GM21515 (cell line): ENCODE measurements around the gene FKBP1C.

Experiments used
- ATAC-seq: cut with Tn5 transposase; IDR thresholded peaks from one replicate; pipeline ENCODE4 v1.9.1; 2021; ENCODE audit not compliant: unreplicated experiment

Gene FKBP1C

GRCh38 chr6:63261820-63262219 is 50.6 kb downstream of the FKBP1C start:
- ATAC-seq: peak; percentile 83
